Astrocyte (in vitro differentiated cells and primary cell): Measurements from ENCODE around the gene SPATA31C1. TPM values are rescaled to one million over a fixed set of nuclear protein-coding genes. Genes with fewer than 3 reads are reported as not detected.

ENCODE experiments used
- DNase-seq: peaks from one replicate; pipeline ENCODE4 v3.0.0-alpha.2; 2010; ENCODE audit warnings: low read depth
- FAIRE-seq: peaks from 2 replicates; lab custom pipeline; 2011; peaks lifted over from hg19 to GRCh38; lab: Jason Lieb, UNC
- H2AFZ ChIP-seq: 2 replicates; pipeline ENCODE4 v1.6.0; 2012; ENCODE audit warnings: low read depth, low read length, inconsistent platforms
- H3K27ac ChIP-seq: 2 replicates; pipeline ENCODE4 v1.5.1; 2011; ENCODE audit warnings: low read depth, low read length, inconsistent platforms
- H3K27me3 ChIP-seq: 2 replicates; pipeline ENCODE4 v1.6.0; 2011; ENCODE audit warnings: low read length, inconsistent platforms; ENCODE audit not compliant: insufficient read depth
- H3K36me3 ChIP-seq: 2 replicates; pipeline ENCODE4 v1.5.1; 2011; ENCODE audit warnings: low read length, inconsistent platforms; ENCODE audit not compliant: insufficient read depth
- H3K4me1 ChIP-seq: 2 replicates; pipeline ENCODE4 v1.5.1; 2011; ENCODE audit warnings: low read length, inconsistent platforms; ENCODE audit not compliant: insufficient read depth
- H3K4me2 ChIP-seq: 2 replicates; pipeline ENCODE4 v1.6.0; 2012; ENCODE audit warnings: low read length, inconsistent platforms
- H3K4me3 ChIP-seq: 2 replicates; pipeline ENCODE4 v1.5.1; 2011; ENCODE audit warnings: low read depth, mild to moderate bottlenecking, low read length, inconsistent platforms; ENCODE audit not compliant: insufficient read depth
- H3K79me2 ChIP-seq: 2 replicates; pipeline ENCODE4 v1.6.0; 2012; ENCODE audit warnings: mild to moderate bottlenecking, low read length, inconsistent platforms; ENCODE audit not compliant: insufficient read depth
- H3K9ac ChIP-seq: 2 replicates; pipeline ENCODE4 v1.6.0; 2012; ENCODE audit warnings: mild to moderate bottlenecking, low read length, inconsistent platforms
- H3K9me3 ChIP-seq: 2 replicates; pipeline ENCODE4 v1.5.1; 2012; ENCODE audit warnings: low read depth, mild to moderate bottlenecking, low read length, inconsistent platforms; ENCODE audit not compliant: insufficient read depth
- H4K20me1 ChIP-seq: 2 replicates; pipeline ENCODE4 v1.6.0; 2012; ENCODE audit warnings: low read length, inconsistent platforms; ENCODE audit not compliant: insufficient read depth
- H3K27ac Mint-ChIP-seq: one replicate; pipeline ENCODE4 v1.8.0; 2021; ENCODE audit warnings: mild to moderate bottlenecking, mixed read lengths; ENCODE audit not compliant: unreplicated experiment
- H3K27me3 Mint-ChIP-seq: one replicate; pipeline ENCODE4 v1.8.0; 2021; ENCODE audit warnings: low read depth, mixed read lengths; ENCODE audit not compliant: unreplicated experiment
- H3K36me3 Mint-ChIP-seq: one replicate; pipeline ENCODE4 v1.8.0; 2021; ENCODE audit warnings: low read depth, mixed read lengths; ENCODE audit not compliant: unreplicated experiment
- H3K4me1 Mint-ChIP-seq: one replicate; pipeline ENCODE4 v1.8.0; 2021; ENCODE audit warnings: low read depth, mixed read lengths; ENCODE audit not compliant: unreplicated experiment
- H3K4me3 Mint-ChIP-seq: one replicate; pipeline ENCODE4 v1.8.0; 2021; ENCODE audit warnings: mild to moderate bottlenecking, moderate library complexity, mixed read lengths; ENCODE audit not compliant: unreplicated experiment
- H3K9me3 Mint-ChIP-seq: one replicate; pipeline ENCODE4 v1.8.0; 2021; ENCODE audit warnings: mild to moderate bottlenecking, mixed read lengths; ENCODE audit not compliant: unreplicated experiment
- CTCF ChIP-seq: IDR thresholded peaks from 2 replicates; pipeline ENCODE4 v1.5.1; 2011; ENCODE audit warnings: low read depth, mild to moderate bottlenecking, inconsistent platforms, low read length, moderate library complexity; ENCODE audit not compliant: insufficient read depth
- EZH2 ChIP-seq: IDR thresholded peaks from 2 replicates; pipeline ENCODE4 v1.6.1; 2012; ENCODE audit warnings: mild to moderate bottlenecking, low read length, inconsistent platforms; ENCODE audit not compliant: insufficient read depth
- total RNA-seq: library from RNA; stranded (reverse); gene quantifications from 2 replicates; pipeline ENCODE4 v1.2.1, GENCODE V29; 2021

SPATA31C1 gene
- total RNA-seq, 1 donor from 2014 or later = not detected

- peaks cover 9% of the 10 kb centered on the region for H3K9me3 Mint-ChIP-seq
- H3K9me3 ChIP-seq = peaks cover 2% of the 10 kb centered on the region
- H4K20me1 ChIP-seq = no peaks in the 10 kb centered on the region
- H3K27ac ChIP-seq = no peak overlapping the region
- peaks cover 18% of the 10 kb centered on the region for H3K4me1 Mint-ChIP-seq
- no peaks in the 10 kb centered on the region for H3K27me3 ChIP-seq
- H3K36me3 ChIP-seq = peaks cover 3% of the 10 kb centered on the region
- H3K36me3 Mint-ChIP-seq = peaks cover 6% of the 10 kb centered on the region
- H3K4me1 ChIP-seq = no peaks in the 10 kb centered on the region
- H3K27ac Mint-ChIP-seq = no peak overlapping the region
- H3K4me2 ChIP-seq = no peak overlapping the region
- H3K79me2 ChIP-seq = no peaks in the 10 kb centered on the region
- no peak overlapping the region for H2AFZ ChIP-seq
- DNase-seq = no peak
- no peak overlapping the region for H3K9ac ChIP-seq
- peaks cover 2% of the 10 kb centered on the region for H3K27me3 Mint-ChIP-seq
- no peak for TF ChIP-seq CTCF
- TF ChIP-seq EZH2 = no peak
- no peak overlapping the region for H3K4me3 ChIP-seq
- H3K4me3 Mint-ChIP-seq = no peak overlapping the region
- FAIRE-seq = no peak
Observed at GRCh38 chr9:87963770-87964169, 46.0 kb downstream of the SPATA31C1 start.

GRCh38 chr9:87964826-87965225, 47.1 kb downstream of the SPATA31C1 start:
- Mint-ChIP-seq H3K4me3 (no peak overlapping the region), H3K9me3 (peaks cover 4% of the 10 kb centered on the region), H3K4me1 (peaks cover 14% of the 10 kb centered on the region), H3K36me3 (peaks cover 10% of the 10 kb centered on the region), H3K27ac (no peak overlapping the region), H3K27me3 (peaks cover 2% of the 10 kb centered on the region)
- Histone ChIP-seq H3K9me3 (no peaks in the 10 kb centered on the region), H3K4me2 (no peak overlapping the region), H4K20me1 (no peaks in the 10 kb centered on the region), H3K9ac (no peak overlapping the region), H3K4me3 (no peak overlapping the region), H3K79me2 (no peaks in the 10 kb centered on the region), H2AFZ (no peak overlapping the region), H3K27me3 (no peaks in the 10 kb centered on the region), H3K27ac (no peak overlapping the region), H3K4me1 (no peaks in the 10 kb centered on the region), H3K36me3 (peaks cover 3% of the 10 kb centered on the region)
- no peak for TF ChIP-seq CTCF
- TF ChIP-seq EZH2 = no peak
- DNase-seq (no peak), FAIRE-seq (no peak)

GRCh38 chr9:87968155-87968554, 50.4 kb downstream of the SPATA31C1 start:
- peaks cover 3% of the 10 kb centered on the region for H3K36me3 ChIP-seq
- no peaks in the 10 kb centered on the region for H3K79me2 ChIP-seq
- Mint-ChIP-seq H3K9me3 (no peaks in the 10 kb centered on the region), H3K4me3 (no peak overlapping the region), H3K4me1 (no peaks in the 10 kb centered on the region), H3K36me3 (peaks cover 15% of the 10 kb centered on the region), H3K27me3 (peaks cover 3% of the 10 kb centered on the region), H3K27ac (no peak overlapping the region)
- no peak overlapping the region for H3K27ac ChIP-seq
- H4K20me1 ChIP-seq = peaks cover 6% of the 10 kb centered on the region
- no peaks in the 10 kb centered on the region for H3K27me3 ChIP-seq
- no peaks in the 10 kb centered on the region for H3K4me1 ChIP-seq
- no peak overlapping the region for H2AFZ ChIP-seq
- no peak for DNase-seq
- no peak overlapping the region for H3K4me3 ChIP-seq
- no peak overlapping the region for H3K9ac ChIP-seq
- no peak overlapping the region for H3K4me2 ChIP-seq
- TF ChIP-seq CTCF (no peak), EZH2 (no peak)
- FAIRE-seq = no peak
- H3K9me3 ChIP-seq = no peaks in the 10 kb centered on the region
